ENCODE results near the gene LHX3. TPM values are rescaled to one million over a fixed set of nuclear protein-coding genes. Genes with fewer than 3 reads are reported as not detected.
A peak's percentile ranks its signal among the peaks of the same experiment; 100 is the strongest.

LHX3 gene
- total RNA-seq, 6 experiments from 2014 or later = not detected

GRCh38 chr9:136242918-136243525, 38.1 kb upstream of the LHX3 start:
- Mint-ChIP-seq H3K27ac (no peak overlapping the region), H3K27me3 (ENCODE audit: insufficient read depth) (peaks cover 11% of the 10 kb centered on the region), H3K4me3 (no peak overlapping the region), H3K9me3 (no peaks in the 10 kb centered on the region), H3K36me3 (ENCODE audit: low read depth) (no peaks in the 10 kb centered on the region), H3K4me1 (ENCODE audit: low read depth) (peaks cover 23% of the 10 kb centered on the region)
- DNase-seq = peak; percentile 13
- peak; percentile 41; the same call in 1 of the 2 replicates for TF ChIP-seq CTCF (IDR thresholded peaks at IDR 0.05)

GRCh38 chr9:136242248-136242647, 37.3 kb upstream of the LHX3 start:
- no peak overlapping the region for H3K27ac Mint-ChIP-seq

GRCh38 chr9:136241542-136241941, 36.6 kb upstream of the LHX3 start:
- DNase-seq = no peak
- Mint-ChIP-seq H3K36me3 (ENCODE audit: low read depth) (no peaks in the 10 kb centered on the region), H3K9me3 (no peaks in the 10 kb centered on the region), H3K4me1 (ENCODE audit: low read depth) (peaks cover 23% of the 10 kb centered on the region), H3K27ac (no peak overlapping the region), H3K27me3 (ENCODE audit: insufficient read depth) (no peaks in the 10 kb centered on the region), H3K4me3 (no peak overlapping the region)
- TF ChIP-seq CTCF (IDR thresholded peaks at IDR 0.05) = no peak

More at GRCh38 chr9:136242248-136242647, 37.3 kb upstream of the LHX3 start:
- Mint-ChIP-seq H3K4me3 (no peak overlapping the region), H3K9me3 (no peaks in the 10 kb centered on the region), H3K36me3 (ENCODE audit: low read depth) (no peaks in the 10 kb centered on the region), H3K27me3 (ENCODE audit: insufficient read depth) (peaks cover 6% of the 10 kb centered on the region), H3K4me1 (ENCODE audit: low read depth) (peaks cover 23% of the 10 kb centered on the region)
- no peak for DNase-seq
- TF ChIP-seq CTCF (IDR thresholded peaks at IDR 0.05) = no peak

- Mint-ChIP-seq H3K36me3 (ENCODE audit: low read depth) (no peaks in the 10 kb centered on the region), H3K27me3 (ENCODE audit: insufficient read depth) (no peaks in the 10 kb centered on the region), H3K9me3 (no peaks in the 10 kb centered on the region), H3K27ac (no peak overlapping the region), H3K4me3 (no peak overlapping the region), H3K4me1 (ENCODE audit: low read depth) (peaks cover 23% of the 10 kb centered on the region)
- TF ChIP-seq CTCF (IDR thresholded peaks at IDR 0.05) = no peak
- no peak for DNase-seq
Observed at GRCh38 chr9:136240941-136241340, 36.0 kb upstream of the LHX3 start.

- H3K27ac Mint-ChIP-seq = no peak overlapping the region
- DNase-seq = no peak
- H3K36me3 Mint-ChIP-seq (ENCODE audit: low read depth) = peaks cover 7% of the 10 kb centered on the region; the same call in 1 of the 2 replicates
- H3K27me3 Mint-ChIP-seq (ENCODE audit: insufficient read depth) = no peaks in the 10 kb centered on the region
- TF ChIP-seq CTCF (IDR thresholded peaks at IDR 0.05) = no peak
- H3K4me1 Mint-ChIP-seq (ENCODE audit: low read depth) = peaks cover 21% of the 10 kb centered on the region
- no peaks in the 10 kb centered on the region for H3K9me3 Mint-ChIP-seq
- no peak overlapping the region for H3K4me3 Mint-ChIP-seq
Observed at GRCh38 chr9:136239983-136240330, 35.0 kb upstream of the LHX3 start.

Data from HFFc6 (cell line).